ENCODE results near the gene COX14.

Gene COX14

DNA sequence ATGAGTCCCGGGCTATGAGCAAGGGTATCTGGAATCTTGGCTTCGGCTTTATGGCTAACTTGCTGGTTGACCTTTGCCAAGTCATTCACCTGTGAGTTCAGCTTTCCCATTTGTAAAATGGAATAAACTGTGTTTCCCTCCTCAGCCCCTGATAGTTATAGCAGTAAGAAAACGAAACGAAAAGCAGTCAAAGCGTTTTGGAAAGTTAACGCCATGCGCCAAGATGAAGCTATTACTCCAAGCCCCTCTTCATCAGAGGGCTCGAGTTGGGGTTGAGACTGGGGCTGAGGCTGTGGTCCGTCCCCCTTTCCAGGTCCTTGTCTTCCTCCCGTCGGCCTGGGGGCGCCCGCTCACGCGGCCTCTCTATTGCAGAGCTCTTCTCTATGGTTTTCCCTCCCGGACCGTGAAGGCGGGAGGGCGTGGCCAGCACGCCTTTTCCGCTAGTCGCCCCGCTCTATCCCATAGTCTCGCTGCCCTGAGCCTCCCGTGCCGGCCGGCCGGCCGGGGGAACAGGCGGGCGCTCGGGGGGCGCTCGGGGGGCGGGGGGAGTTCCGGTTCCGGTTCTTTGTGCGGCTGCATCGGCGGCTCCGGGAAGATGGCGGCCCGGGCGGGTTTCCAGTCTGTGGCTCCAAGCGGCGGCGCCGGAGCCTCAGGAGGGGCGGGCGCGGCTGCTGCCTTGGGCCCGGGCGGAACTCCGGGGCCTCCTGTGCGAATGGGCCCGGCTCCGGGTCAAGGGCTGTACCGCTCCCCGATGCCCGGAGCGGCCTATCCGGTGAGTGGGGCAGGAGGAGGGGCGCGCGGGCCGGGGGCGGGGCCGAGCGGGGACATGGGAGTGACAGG is 27.0 kb upstream of the COX14 start, which contains the start of gene SMARCD1:
SMARCD1 (plus strand) TSS at position 568 of the 840 bp plus-strand sequence; CDS start at position 596, 28 bp downstream.
- in situ Hi-C loops (cut with HindIII; ENCODE audit: low sequenced_read_pairs): loop anchor here (5.0 kb wide), 1 partner anchor 92 kb away; no protein-coding TSS in a partner anchor

DNA sequence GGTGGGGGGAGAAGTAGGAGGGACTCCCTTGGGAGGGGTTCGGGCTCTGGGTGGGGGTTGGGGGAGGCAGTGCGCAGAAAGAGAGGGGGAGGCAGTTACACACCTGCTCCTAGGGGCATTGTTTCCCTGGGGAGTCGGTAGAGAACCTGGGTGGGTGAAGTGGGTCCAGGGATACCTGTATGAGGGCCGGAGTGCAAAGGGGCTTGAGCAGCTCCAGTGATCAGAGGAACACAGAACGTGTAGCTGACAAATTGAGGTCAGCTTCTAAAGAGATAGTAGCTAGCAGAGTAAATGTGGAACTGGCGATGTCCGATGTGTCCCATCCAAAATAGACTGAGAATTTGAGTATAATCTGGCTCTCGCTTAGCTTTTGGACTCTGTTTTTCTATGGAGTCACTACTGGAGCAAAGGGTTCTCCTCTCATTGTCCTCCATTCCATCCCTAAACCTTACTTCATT is 26.4 kb upstream of the COX14 start:
- in situ Hi-C loops (cut with HindIII; ENCODE audit: low sequenced_read_pairs): loop anchor here (5.0 kb wide), 1 partner anchor 92 kb away; no protein-coding TSS in a partner anchor

DNA sequence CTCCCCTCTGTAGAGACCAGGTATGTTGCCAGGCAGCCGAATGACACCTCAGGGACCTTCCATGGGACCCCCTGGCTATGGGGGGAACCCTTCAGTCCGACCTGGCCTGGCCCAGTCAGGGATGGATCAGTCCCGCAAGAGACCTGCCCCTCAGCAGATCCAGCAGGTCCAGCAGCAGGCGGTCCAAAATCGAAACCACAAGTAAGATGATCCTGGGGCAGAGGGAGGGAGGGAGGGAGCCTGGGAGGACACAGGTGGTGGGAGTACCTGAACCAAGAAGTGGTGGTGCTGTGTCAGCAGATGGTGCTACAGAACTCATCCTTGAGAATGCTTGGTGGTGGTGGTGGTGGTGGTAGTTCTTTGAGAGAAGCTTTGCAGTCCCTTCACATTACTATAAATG is 25.9 kb upstream of the COX14 start:
- in situ Hi-C loops (cut with HindIII; ENCODE audit: low sequenced_read_pairs): loop anchor here (5.0 kb wide), 1 partner anchor 91 kb away; no protein-coding TSS in a partner anchor

DNA sequence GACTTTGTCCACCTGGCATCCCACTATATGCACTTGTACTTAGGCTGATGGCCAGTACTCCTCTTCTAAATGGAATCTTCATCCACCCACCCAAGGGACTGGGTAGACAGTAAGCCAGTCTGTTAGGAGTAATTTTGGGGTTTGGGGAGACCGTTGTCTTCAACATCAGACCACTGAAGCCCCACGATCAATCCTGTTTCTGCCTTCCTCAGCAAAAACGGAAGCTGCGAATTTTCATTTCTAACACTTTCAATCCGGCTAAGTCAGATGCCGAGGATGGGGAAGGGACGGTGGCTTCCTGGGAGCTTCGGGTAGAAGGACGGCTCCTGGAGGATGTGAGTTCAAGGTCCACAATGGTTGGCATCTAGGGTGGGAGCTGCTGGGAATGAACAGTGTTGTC is 24.9 kb upstream of the COX14 start:
- in situ Hi-C loops (cut with HindIII; ENCODE audit: low sequenced_read_pairs): loop anchor here (5.0 kb wide), 1 partner anchor 90 kb away; no protein-coding TSS in a partner anchor

DNA sequence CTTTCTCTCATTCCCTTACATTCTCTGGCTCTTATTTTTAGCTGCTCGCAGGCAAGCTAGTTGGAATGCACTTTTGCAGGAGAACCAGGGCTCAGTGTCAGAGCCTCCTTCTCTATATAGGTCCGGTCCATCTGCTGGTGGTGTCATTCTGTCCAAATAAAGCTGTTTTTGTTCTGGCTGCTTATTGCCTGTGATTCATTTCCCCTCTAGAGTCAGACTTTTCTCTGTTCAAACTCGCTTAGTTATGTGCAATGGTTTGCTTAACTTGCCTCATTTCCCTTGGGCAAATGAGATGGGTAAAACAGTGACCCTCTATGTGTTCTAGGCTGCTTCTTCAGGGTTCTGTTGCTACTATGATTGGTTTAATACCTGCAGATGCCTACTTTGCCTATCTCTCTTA is 24.0 kb upstream of the COX14 start:
- in situ Hi-C loops (cut with HindIII; ENCODE audit: low sequenced_read_pairs): loop anchor here (5.0 kb wide), 1 partner anchor 89 kb away; no protein-coding TSS in a partner anchor

DNA sequence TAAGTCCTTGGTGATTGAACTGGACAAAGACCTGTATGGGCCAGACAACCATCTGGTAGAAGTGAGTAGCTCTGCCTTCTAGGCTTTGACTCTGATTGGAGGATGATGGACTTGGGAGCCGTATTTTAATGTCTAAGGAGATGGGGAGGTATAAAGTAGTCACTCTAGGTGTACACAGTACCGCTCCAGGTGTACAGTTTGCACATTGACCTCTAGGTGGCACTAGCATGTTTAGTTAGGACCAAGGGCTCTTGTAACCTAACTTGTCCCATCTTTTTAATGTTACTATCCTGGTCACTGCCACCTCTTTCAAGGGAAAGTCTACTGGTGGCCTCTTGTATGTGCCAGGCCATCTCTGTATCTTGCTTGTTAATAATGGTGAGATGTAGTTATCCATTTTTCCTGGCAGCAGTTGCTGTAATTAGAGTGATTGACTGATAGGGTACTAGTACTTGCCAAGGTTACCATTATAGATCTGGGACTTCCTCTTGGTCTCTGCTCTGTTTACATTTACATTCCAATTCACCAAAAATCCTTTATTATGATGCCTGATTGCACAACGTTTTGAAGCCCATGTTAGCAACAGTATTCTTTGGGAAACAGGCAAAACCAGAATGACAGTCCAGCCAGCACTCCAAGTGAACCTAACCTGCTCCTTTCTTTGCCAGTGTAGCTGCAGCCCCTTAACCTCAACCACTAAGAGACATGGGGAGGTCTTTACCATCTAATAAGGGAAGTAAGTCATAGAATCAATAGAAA is 23.3 kb upstream of the COX14 start:
- in situ Hi-C loops (cut with HindIII; ENCODE audit: low sequenced_read_pairs): loop anchor here (5.0 kb wide), 1 partner anchor 89 kb away; no protein-coding TSS in a partner anchor

DNA sequence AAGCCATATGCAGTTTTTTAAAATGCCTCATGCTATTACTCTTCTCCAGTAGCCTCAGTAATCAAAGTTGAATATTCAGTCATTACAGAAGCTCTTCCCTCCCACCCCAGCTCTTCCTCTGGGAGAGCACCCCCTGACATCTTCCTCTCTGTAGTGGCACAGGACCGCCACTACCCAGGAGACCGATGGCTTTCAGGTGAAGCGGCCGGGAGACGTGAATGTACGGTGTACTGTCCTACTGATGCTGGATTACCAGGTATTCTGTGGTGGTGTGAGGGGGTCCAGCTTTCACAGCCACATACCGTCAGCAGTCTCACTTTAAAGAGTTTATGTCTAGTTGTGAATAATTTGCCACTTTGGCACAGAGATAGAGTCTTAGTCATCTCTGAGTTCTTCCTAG is 22.3 kb upstream of the COX14 start:
- in situ Hi-C loops (cut with HindIII; ENCODE audit: low sequenced_read_pairs): loop anchor here (5.0 kb wide), 1 partner anchor 88 kb away; no protein-coding TSS in a partner anchor

DNA sequence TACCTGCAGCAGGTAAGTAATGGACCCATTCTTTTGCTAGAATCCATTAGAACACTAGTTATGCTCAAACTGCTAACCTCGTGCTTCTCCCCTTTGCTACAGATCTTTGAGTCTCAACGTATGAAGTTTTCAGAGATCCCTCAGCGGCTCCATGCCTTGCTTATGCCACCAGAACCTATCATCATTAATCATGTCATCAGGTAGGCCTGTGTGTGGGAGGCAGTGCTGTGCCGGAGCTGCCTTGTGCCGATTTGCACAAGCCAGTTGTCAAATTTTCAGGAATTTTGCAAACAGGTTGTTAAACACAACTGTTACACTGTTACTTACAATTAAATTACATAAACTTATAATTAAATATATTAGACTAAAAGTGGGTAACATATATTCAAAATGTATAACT is 21.6 kb upstream of the COX14 start:
- in situ Hi-C loops (cut with HindIII; ENCODE audit: low sequenced_read_pairs): no loop called here

DNA sequence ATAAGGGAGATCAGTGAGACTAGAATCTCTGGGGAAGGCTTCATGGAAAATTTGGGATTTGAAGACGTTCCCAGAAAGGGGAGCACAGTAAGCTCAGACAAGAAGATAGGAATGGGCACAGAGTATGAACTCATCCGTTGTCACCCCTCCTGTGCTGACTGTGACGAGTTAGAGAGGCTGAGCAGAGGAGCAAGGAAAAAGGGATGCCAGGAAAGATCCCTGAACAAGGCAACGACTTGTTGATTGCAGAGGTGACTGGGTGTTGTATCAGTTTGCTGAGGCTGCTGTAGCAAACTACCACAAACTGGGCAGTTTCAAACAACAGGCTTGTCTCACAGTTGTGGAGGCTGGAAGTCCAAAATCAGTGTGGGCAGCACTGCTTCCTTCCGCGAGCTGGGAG is 14.1 kb upstream of the COX14 start:
- in situ Hi-C loops (cut with HindIII; ENCODE audit: low sequenced_read_pairs): no loop called here

DNA sequence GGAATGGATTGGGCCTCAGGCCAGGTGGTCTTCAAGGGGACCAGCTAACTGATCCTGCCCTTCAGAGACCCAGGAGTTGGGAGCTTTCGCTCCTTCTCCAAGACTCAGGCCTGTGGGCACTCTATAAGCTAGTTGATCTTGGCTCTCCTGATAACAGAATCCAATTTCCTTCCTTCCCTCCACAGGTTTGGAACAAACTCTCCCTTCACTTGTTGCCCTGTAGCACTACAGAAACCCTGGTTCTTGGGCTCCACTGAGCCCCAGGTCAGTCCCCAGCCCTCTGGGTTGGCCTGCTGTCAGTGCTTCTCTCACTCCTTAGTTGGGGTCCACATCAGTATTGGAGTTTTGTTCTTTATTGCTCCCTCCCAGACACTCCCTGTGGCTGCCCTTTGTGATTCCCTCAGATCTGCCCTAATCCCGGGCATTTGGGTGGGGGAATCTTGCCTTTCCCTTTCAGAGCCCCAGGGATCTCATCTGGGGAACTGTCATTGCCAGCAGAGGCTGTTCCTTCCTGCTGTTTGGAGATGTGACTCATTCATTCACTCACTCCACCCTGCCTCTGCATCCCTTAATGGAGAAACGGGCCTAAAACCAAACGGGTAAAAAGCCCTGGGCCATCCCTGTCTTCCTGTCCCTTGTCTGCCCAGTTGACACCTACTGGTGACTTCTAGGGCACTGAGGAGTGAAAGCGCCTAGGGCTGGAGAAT is 12.6 kb upstream of the COX14 start:
- in situ Hi-C loops (cut with HindIII; ENCODE audit: low sequenced_read_pairs): loop anchor here (5.0 kb wide), 1 partner anchor 32 kb away; no protein-coding TSS in a partner anchor

DNA sequence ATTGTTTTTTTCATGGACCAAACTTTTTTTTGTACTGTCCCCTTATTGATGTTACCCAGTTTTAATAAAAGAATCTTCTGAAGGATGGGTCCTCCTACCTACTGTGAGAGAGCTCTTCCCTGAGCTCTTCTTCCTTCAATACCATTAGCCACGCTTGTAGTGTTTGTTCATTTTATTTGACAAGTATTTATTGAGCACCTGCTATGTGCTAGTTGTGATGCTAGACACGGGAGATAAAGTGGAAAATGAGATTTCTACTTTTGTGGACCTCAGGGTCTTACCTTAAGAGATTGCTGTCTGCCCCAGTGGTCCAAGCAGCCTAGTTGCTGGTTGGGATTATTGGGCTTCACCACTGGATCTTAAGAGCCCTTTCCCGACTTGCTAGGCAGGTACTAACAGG is 11.5 kb upstream of the COX14 start:
- in situ Hi-C loops (cut with HindIII; ENCODE audit: low sequenced_read_pairs): loop anchor here (5.0 kb wide), 1 partner anchor 33 kb away; no protein-coding TSS in a partner anchor

DNA sequence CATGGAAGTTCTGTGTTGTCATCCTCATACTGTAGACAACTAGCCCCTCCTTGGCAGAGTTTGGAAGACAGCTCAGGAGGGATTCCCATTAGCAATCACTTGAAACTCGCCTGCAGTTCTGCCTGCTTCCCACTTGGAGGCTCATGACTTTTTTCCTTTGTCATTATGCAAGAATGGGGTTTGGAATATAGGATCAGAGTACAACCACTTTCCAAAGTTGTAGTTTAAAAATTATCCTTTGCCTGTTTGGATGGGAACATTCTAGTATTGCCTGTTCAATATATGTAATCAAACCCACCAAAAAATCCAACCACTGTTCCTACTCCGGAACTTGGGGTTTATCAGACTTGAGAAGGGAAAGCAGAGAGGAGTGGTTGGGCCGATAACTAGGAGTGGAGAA is 10.4 kb upstream of the COX14 start:
- in situ Hi-C loops (cut with HindIII; ENCODE audit: low sequenced_read_pairs): loop anchor here (5.0 kb wide), 1 partner anchor 34 kb away; no protein-coding TSS in a partner anchor

DNA sequence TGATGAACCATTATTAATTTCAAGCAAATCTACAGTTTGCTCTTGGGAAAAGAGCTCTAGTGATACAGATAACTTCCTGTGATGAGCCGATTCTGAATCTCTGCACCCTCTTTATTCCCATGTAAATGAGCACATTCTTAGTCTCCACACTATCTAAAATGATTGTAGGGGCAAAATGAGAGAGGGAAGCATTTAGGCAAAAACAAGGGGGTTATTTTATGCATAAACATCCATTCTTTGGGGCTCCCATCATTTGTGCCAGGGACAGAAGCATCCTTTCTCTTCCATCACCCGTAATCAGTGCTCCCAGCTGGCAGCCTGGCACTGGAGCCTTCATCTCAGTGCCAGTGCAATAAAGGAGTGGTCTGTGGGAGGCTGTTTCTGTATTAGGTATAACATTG is 9.9 kb upstream of the COX14 start:
- in situ Hi-C loops (cut with HindIII; ENCODE audit: low sequenced_read_pairs): loop anchor here (5.0 kb wide), 1 partner anchor 35 kb away; no protein-coding TSS in a partner anchor

DNA sequence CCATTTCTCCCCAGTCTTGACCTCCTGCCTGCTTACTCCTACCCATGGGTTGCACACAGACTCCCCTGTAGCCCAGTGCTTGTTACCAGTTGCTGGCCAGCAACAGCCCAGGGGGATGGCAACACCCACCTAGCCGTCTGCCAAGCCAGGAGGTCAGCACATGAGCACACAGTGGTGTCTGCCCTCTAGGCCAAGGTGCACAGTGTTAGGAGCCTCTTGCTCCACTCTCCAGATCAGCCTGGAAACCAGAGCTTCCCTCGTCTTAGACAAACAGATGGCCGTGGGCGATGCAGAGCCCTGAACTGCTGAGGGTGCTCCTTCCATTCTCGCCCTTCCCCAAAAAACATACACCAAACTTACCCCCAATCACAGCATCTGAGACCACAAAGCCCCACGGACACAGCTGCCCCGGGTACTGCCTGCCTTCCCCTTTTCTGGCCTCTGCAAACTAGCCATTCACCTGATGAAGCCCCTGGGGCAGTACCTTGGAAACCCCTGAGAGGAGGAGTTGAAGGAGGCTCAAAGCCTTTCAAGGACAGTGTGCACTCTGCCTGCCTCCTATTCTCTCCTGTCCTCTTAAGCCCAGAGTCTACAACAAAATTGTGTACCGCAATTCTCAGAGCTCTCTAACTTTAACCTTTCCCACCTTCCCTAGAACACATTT is 9.3 kb upstream of the COX14 start:
- in situ Hi-C loops (cut with HindIII; ENCODE audit: low sequenced_read_pairs): loop anchor here (5.0 kb wide), 1 partner anchor 35 kb away; no protein-coding TSS in a partner anchor

DNA sequence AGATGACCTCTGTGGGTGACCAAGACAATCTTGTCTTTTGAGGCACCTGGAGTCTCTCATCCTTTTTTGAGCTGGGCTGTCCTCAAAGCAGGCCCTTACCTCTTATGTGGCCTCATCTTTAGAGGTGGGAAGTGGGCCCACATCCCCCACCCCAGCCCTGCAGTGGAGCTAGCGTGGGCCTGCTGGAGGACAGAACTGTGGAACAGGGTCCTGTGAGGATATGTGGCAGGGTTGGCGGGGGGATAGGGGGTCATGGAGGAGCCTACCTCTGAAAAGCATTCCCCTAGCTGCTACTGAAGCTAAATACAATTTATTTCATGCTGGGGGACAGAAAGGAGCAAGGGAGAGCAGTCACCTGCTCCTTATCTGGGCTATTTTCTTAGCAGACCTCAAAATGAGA is 8.7 kb upstream of the COX14 start:
- in situ Hi-C loops (cut with HindIII; ENCODE audit: low sequenced_read_pairs): loop anchor here (5.0 kb wide), 1 partner anchor 36 kb away; no protein-coding TSS in a partner anchor

DNA sequence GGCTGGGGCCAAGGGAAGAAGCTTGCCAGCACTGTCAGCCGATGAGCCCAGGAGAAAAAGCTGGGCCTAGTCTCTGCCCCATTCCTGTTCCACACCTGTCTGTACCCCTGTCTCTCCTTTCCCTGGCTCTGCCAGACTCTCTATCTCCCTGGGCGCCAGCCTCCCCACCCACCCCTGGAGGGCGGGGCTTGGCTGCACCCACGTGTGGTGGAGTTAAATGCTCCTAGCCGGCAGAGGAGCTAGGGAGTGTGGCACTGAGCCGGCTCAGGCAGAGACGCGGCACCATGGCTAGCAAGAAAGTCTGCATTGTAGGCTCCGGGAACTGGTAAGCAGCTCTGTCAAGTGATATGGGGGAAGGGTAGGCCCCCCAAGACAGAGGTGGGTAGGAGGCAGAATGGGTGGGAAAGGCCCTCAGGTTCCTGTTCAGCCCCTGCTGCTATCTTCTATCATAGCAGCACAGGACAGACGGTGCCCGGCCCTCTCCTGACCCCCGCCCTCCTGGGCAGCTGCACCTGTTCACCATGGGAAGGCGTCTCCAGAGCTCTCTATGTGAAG is 8.2 kb upstream of the COX14 start, which contains the start of gene GPD1:
GPD1 (plus strand) TSS at position 242 of the 555 bp plus-strand sequence; CDS start at position 285, 43 bp downstream.
- in situ Hi-C loops (cut with HindIII; ENCODE audit: low sequenced_read_pairs): loop anchor here (5.0 kb wide), 1 partner anchor 37 kb away; no protein-coding TSS in a partner anchor

DNA sequence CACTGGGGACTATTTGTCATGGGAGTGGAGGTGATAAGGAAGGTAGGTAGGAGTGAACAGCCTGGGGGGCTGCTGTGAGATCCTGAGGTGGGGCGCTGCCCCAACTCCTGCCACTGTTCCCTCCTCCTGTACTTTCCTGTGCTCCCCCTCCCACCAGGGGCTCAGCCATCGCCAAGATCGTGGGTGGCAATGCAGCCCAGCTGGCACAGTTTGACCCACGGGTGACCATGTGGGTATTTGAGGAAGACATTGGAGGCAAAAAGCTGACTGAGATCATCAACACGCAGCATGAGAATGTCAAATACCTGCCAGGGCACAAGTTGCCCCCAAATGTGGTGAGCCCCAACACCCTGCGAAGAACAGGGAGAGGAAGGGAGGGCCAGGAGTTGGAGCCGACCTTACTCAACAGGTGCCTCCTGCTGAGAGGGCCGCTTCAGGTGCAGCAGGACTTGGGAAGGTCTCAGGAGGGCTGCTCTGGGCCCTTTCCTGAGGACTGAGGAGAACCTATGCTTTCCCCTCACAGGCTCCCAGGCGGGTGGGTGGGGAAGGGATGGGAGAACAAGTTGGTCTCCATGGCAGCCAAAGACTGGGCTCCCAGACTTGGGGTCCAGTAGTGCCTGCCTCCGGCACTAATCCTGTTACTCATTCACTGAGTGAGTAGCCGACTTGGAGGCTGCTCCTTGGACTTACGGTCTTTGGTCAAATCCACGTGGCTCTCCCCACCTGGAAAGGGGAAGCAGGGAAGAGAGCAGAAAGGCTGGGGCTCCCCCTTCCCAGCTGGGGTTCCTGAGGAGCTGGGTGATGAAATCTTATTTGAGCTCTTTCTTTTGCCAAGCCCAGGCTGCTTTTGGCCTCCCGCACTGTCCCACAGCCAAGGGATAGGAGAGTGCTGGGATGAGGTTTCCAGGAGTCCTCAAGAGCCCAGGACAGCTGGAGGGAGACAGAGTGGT is 7.3 kb upstream of the COX14 start:
- in situ Hi-C loops (cut with HindIII; ENCODE audit: low sequenced_read_pairs): loop anchor here (5.0 kb wide), 2 partner anchors 37 to 48 kb away; no protein-coding TSS in a partner anchor

DNA sequence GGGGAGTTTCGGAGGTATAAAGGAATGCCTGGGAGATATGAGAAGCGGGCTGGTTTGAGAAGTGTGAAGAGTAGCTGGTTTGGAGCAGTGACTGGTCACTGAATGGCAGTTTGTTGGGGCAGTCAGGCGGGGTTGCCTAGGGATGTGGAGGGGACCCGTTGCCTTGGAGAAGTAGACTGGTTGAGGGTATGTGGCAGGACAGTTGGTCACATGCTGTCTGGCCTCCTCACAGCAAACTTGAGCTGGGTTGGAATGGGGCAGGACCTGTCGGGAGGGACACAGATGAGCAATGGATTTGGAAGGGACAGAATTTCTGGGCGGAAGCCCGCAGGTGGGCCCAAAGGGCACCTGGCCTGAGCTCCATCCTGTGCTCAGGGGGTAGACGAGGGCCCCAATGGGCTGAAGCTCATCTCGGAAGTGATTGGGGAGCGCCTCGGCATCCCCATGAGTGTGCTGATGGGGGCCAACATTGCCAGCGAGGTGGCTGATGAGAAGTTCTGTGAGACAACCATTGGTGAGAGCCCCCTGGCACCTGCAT is 6.1 kb upstream of the COX14 start:
- in situ Hi-C loops (cut with HindIII; ENCODE audit: low sequenced_read_pairs): loop anchor here (5.0 kb wide), 1 partner anchor 46 kb away; no protein-coding TSS in a partner anchor
